H1 (cell line): ENCODE measurements around the gene TAF13. TPM values are rescaled to one million over a fixed set of nuclear protein-coding genes. Genes with fewer than 3 reads are reported as not detected.

Experiments
- CTBP2 ChIP-seq: IDR thresholded peaks from 2 replicates; pipeline ENCODE4 v1.7.0; 2011; ENCODE audit warnings: borderline replicate concordance, mild to moderate bottlenecking, moderate library complexity, mixed read lengths, low read length; ENCODE audit not compliant: insufficient read depth, insufficient read length
- KDM5A ChIP-seq: fragments of 200-600 bp; IDR thresholded peaks from 2 replicates; pipeline ENCODE4 v1.7.1; 2012; ENCODE audit warnings: mild to moderate bottlenecking, low read length, inconsistent platforms, mixed read lengths
- NANOG ChIP-seq: IDR thresholded peaks from 2 replicates; pipeline ENCODE4 v1.6.1; 2011; ENCODE audit warnings: low read length, low read depth, mild to moderate bottlenecking, inconsistent platforms; ENCODE audit not compliant: insufficient read depth, poor library complexity, severe bottlenecking
- RNF2 ChIP-seq: fragments of 200-900, 300-1000 bp; sonication (generic); IDR thresholded peaks from 2 replicates; pipeline ENCODE4 v1.7.1; 2016; ENCODE audit warnings: borderline replicate concordance, low read depth, mild to moderate bottlenecking, antibody characterized with exemption, low read length; ENCODE audit not compliant: poor library complexity, severe bottlenecking; ENCODE audit errors: missing control alignments
- SIRT6 ChIP-seq: IDR thresholded peaks from one replicate; pipeline ENCODE4 v1.7.1; 2012; ENCODE audit warnings: low read length, inconsistent platforms
- polyA plus RNA-seq, 7 experiments: library from polyadenylated mRNA; depleted of rRNA in 3 of 7; stranded (reverse) in 5 of 7; unstranded in 2 of 7; fragments of >200 nt in 5 of 7; fragments of 200-250 nt in 2 of 7; gene quantifications; 1 replicate in 5 of 7; 2 replicates in 1 of 7; 4 replicates in 1 of 7; pipeline versions ENCODE4 v1.2.1 to v1.2.3, GENCODE V29; 2011 to 2013; ENCODE audit warnings: missing spikeins in 2 of 7, mixed read lengths in 2 of 7
- total RNA-seq: library from RNA; stranded (reverse); fragmentation: NEBNext Ultra II Directional; extraction: Animal tissue kit (Norgen Biotek cat#: 25700); gene quantifications from 2 replicates; pipeline ENCODE4 v1.2.1, GENCODE V29; 2021
- TF ChIP-seq, protein P1 (sequence below): IDR thresholded peaks from 2 replicates; pipeline ENCODE4 v1.6.1; 2012; ENCODE audit warnings: inconsistent platforms

Gene TAF13
- total and polyA plus RNA-seq, 2 of the 8 experiments (the other 6 are each of a cell fraction or from before 2014, with no cell fraction given), result 13.1 to 41.7 TPM

DNA sequence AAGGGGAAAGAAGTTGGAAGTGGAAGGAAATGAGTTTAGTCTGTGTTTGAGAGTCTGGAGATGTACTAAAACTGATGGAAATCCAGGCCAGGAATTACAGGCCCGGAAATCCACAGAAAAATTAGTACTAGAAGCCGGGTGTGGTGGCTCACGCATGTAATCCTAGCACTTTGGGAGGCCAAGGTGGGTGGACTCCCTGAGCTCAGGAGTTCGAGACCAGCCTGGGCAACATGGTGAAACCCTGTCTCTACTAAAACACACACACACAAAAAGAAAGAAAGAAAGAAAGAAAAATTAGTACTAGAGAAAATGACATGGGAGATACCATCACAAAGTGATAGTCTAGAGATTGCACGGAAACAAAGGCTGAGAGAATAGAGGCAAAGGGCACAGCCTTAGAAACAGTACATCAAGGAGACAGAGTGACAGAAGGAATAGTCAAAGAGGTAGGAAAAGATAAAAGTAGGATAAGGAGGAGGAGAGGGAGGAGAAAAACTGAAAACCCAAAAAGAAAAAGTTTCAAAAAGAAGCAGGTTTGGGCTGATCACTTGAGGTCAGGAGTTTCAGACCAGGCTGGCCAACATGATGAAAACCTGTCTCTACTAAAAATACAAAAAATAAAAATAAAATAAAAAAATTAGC lies 4.8 kb upstream of the TAF13 start (continued):
- no peak for TF ChIP-seq SIRT6
- TF ChIP-seq KDM5A, result no peak
- no peak for TF ChIP-seq NANOG
- TF ChIP-seq, protein P1, sequence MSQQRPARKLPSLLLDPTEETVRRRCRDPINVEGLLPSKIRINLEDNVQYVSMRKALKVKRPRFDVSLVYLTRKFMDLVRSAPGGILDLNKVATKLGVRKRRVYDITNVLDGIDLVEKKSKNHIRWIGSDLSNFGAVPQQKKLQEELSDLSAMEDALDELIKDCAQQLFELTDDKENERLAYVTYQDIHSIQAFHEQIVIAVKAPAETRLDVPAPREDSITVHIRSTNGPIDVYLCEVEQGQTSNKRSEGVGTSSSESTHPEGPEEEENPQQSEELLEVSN, result no peak
- TF ChIP-seq CTBP2, result no peak
- TF ChIP-seq RNF2, result no peak
